Stimulated activated CD4-positive, alpha-beta T cell treated with anti-CD3 and anti-CD28 coated beads, Interleukin-1b, Interleukin-23, amount 100 ng/mL, for 48 hours (primary cell): ENCODE data around the gene KMT5B.

ENCODE experiments used
- DNase-seq: peaks from one replicate; pipeline ENCODE4 v3.0.0-alpha.2; 2020

KMT5B gene

DNA sequence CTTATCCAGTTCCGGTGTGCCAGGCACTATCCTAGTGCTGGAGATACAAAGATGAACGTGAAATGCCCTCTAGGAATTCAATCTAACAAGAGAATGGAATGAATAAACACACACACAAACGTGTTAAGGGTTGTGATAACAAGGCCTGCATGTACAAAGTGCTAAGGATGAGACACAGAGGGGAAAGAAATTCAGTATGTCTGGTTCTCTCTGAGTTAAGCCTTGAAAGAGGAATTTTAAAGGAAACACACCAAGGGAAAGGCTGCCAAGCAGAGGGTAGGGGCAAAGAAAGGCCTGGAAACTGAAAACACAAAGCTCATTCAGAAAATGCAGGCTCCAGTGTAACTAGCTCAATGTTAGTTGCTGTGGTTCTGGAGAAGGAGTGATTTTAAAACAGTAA, 96.1 kb downstream of the KMT5B start:
- DNase-seq, result no peak

GRCh38 chr11:68116126-68116525, 97.0 kb downstream of the KMT5B start:
- DNase-seq, result no peak

DNA sequence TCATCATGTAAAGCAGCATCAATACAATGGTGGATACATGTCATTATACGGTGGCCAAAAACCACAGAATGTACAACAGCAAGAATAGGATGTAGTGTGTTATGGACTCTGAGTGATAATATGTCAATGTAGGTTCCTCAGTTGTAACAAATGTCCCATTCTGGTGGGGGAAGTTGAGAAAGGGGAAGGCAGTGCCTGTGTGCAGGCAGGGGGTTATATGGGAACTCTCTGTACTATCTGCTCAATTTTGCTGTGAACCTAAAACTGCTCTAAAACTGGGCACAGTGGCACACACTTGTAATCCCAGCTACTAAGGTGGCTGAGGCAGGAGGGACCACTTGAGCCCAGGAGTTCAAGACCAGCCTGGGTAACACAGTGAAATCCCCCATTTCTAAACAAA, 97.8 kb downstream of the KMT5B start:
- DNase-seq, result no peak

- DNase-seq, result no peak
Measured at GRCh38 chr11:68113986-68114385, 99.1 kb downstream of the KMT5B start.

GRCh38 chr11:68107689-68108088, 105.4 kb downstream of the KMT5B start:
- no peak for DNase-seq

GRCh38 chr11:68106165-68106940, 106.7 kb downstream of the KMT5B start:
- no peak for DNase-seq
